Parathyroid adenoma (tissue), 2 donors: ENCODE measurements around the gene CAMK1D.

ENCODE experiments used
- H2AFZ ChIP-seq: fragments of 300-600 bp; sonication (generic); one replicate; pipeline ENCODE4 v1.7.0; 2017; ENCODE audit warnings: antibody characterized with exemption, mild to moderate bottlenecking
- H3K27ac ChIP-seq: fragments of 300-600 bp; sonication (generic); one replicate; pipeline ENCODE4 v1.7.0; 2017
- H3K27me3 ChIP-seq: fragments of 300-600 bp; sonication (generic); one replicate; pipeline ENCODE4 v1.7.0; 2017; ENCODE audit warnings: low read length; ENCODE audit not compliant: control insufficient read depth, insufficient read depth
- H3K36me3 ChIP-seq: fragments of 300-600 bp; sonication (generic); one replicate; pipeline ENCODE4 v1.7.0; 2017; ENCODE audit warnings: low read length; ENCODE audit not compliant: control insufficient read depth, insufficient read depth
- H3K4me1 ChIP-seq: fragments of 300-600 bp; sonication (generic); one replicate; pipeline ENCODE4 v1.7.0; 2017; ENCODE audit warnings: control low read depth
- H3K4me2 ChIP-seq: fragments of 300-600 bp; sonication (generic); one replicate; pipeline ENCODE4 v1.7.0; 2017; ENCODE audit warnings: low read length
- H3K4me3 ChIP-seq: fragments of 300-600 bp; sonication (generic); one replicate; pipeline ENCODE4 v1.7.0; 2017; ENCODE audit warnings: low read depth, low read length
- H3K79me2 ChIP-seq: fragments of 300-600 bp; sonication (generic); one replicate; pipeline ENCODE4 v1.7.0; 2017; ENCODE audit warnings: control low read depth
- H3K9ac ChIP-seq: fragments of 300-600 bp; sonication (generic); one replicate; pipeline ENCODE4 v1.7.0; 2017; ENCODE audit warnings: mild to moderate bottlenecking
- H3K9me3 ChIP-seq: fragments of 300-600 bp; sonication (generic); one replicate; pipeline ENCODE4 v1.7.0; 2017; ENCODE audit warnings: low read length; ENCODE audit not compliant: control insufficient read depth
- TF ChIP-seq, protein P1 (sequence below): fragments of 300-600 bp; sonication (generic); IDR thresholded peaks from one replicate; pipeline ENCODE4 v1.7.0; 2017; ENCODE audit warnings: antibody characterized with exemption, mild to moderate bottlenecking
- donor health status: primary hyperparathyroidism.

The CAMK1D gene

GRCh38 chr10:12819071-12819470, 469.7 kb downstream of the CAMK1D start:
- TF ChIP-seq, protein P1, sequence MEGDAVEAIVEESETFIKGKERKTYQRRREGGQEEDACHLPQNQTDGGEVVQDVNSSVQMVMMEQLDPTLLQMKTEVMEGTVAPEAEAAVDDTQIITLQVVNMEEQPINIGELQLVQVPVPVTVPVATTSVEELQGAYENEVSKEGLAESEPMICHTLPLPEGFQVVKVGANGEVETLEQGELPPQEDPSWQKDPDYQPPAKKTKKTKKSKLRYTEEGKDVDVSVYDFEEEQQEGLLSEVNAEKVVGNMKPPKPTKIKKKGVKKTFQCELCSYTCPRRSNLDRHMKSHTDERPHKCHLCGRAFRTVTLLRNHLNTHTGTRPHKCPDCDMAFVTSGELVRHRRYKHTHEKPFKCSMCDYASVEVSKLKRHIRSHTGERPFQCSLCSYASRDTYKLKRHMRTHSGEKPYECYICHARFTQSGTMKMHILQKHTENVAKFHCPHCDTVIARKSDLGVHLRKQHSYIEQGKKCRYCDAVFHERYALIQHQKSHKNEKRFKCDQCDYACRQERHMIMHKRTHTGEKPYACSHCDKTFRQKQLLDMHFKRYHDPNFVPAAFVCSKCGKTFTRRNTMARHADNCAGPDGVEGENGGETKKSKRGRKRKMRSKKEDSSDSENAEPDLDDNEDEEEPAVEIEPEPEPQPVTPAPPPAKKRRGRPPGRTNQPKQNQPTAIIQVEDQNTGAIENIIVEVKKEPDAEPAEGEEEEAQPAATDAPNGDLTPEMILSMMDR = no peak
- H3K27ac ChIP-seq = no peak overlapping the region
- H3K36me3 ChIP-seq = no peaks in the 10 kb centered on the region
- no peak overlapping the region for H3K4me3 ChIP-seq
- no peak overlapping the region for H3K9ac ChIP-seq
- H2AFZ ChIP-seq = no peak overlapping the region
- H3K27me3 ChIP-seq = no peaks in the 10 kb centered on the region
- no peaks in the 10 kb centered on the region for H3K9me3 ChIP-seq
- H3K4me2 ChIP-seq = no peak overlapping the region
- no peaks in the 10 kb centered on the region for H3K4me1 ChIP-seq
- no peaks in the 10 kb centered on the region for H3K79me2 ChIP-seq

GRCh38 chr10:12819656-12820055, 470.3 kb downstream of the CAMK1D start:
- Histone ChIP-seq H3K4me1 (no peaks in the 10 kb centered on the region), H3K4me2 (no peak overlapping the region), H3K9me3 (no peaks in the 10 kb centered on the region), H3K27me3 (no peaks in the 10 kb centered on the region), H2AFZ (no peak overlapping the region), H3K9ac (no peak overlapping the region), H3K4me3 (no peak overlapping the region), H3K27ac (no peak overlapping the region), H3K36me3 (no peaks in the 10 kb centered on the region), H3K79me2 (no peaks in the 10 kb centered on the region)
- TF ChIP-seq, protein P1 = no peak

DNA sequence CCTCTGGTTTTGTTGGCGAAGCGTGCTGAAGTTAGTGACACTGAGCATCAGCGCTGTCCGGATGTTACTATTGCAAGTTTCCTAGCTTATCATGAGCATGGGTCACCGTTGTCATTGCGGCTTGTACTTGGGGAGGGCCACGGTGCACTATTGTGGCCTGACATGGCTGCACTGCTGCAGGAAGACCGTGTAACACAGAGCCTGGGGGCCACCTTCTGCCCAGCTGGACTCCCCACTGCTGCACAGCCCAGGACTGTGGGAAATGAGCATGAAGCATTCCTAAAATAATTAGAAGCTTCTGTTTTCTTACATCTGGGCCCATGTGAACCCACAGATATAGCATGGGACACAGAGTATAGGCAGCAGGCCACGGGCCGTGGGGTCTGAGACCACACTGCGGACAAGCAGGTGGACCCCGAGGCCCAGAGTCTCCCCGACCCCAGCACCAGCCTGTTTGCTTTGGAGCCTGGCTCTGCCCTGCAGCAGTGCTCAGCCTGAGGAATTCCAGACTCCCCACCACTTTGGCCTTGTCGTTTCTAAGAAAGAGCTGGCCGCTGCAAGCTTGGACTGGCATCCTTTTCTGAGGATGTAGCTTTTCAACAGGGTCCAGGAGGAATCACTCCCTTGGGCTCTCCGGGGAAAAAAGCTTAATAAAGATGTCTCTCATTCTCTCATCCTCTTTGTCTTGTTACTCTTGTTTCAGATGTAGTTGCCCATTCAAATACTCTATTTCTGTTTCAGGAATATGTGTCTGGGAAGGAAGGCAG, 473.0 kb downstream of the CAMK1D start:
- Histone ChIP-seq H3K4me2 (no peak overlapping the region), H3K9me3 (no peaks in the 10 kb centered on the region), H3K79me2 (no peaks in the 10 kb centered on the region), H3K4me3 (no peak overlapping the region), H3K27me3 (no peaks in the 10 kb centered on the region), H2AFZ (no peak overlapping the region), H3K4me1 (no peaks in the 10 kb centered on the region), H3K36me3 (no peaks in the 10 kb centered on the region), H3K27ac (no peak overlapping the region), H3K9ac (no peak overlapping the region)
- TF ChIP-seq, protein P1 = no peak

DNA sequence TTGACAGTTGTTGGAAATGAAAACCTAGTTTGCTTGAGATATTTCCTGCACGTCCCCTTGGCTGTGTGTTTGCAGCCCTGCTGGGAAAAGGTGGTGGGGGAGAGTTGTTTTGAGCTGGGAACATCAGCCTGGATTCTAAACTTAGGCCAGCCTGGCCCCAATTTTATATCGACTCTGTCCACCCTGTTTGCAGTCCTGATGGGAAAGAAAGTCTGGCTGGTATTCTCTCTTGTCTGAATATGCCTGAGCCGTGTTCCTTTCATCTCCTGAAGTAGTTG, 473.5 kb downstream of the CAMK1D start:
- no peaks in the 10 kb centered on the region for H3K4me1 ChIP-seq
- no peaks in the 10 kb centered on the region for H3K27me3 ChIP-seq
- H3K36me3 ChIP-seq = no peaks in the 10 kb centered on the region
- no peak overlapping the region for H3K4me2 ChIP-seq
- TF ChIP-seq, protein P1 = no peak
- H3K9ac ChIP-seq = no peak overlapping the region
- H3K27ac ChIP-seq = no peak overlapping the region
- H2AFZ ChIP-seq = no peak overlapping the region
- H3K79me2 ChIP-seq = no peaks in the 10 kb centered on the region
- no peaks in the 10 kb centered on the region for H3K9me3 ChIP-seq
- H3K4me3 ChIP-seq = no peak overlapping the region

DNA sequence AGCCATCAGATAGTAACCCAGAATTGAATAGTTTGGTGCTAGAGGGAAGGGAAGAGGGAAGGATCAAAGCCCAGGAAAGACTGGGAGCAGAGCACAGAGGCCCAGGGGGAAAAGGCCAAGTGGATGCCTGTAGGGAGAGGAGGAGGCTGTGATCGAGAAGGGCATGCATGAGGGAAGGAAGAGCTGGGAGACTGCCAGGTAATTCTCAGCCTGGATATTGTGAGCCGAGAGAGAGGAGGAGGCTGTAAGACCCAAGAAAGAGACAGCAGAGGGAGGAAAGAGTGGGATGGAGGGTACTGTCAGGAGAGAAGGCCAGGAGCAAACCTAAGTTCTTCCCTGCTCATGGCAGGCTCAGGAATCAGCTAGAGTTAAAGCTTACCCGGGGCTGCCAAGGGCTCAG, 474.0 kb downstream of the CAMK1D start:
- Histone ChIP-seq H3K4me3 (no peak overlapping the region), H3K79me2 (no peaks in the 10 kb centered on the region), H3K27ac (no peak overlapping the region)

More for the DNA sequence above, 474.0 kb downstream of the CAMK1D start:
- H3K4me1 ChIP-seq = no peaks in the 10 kb centered on the region
- TF ChIP-seq, protein P1 = no peak
- H3K36me3 ChIP-seq = no peaks in the 10 kb centered on the region
- H3K9ac ChIP-seq = no peak overlapping the region
- no peak overlapping the region for H3K4me2 ChIP-seq
- no peak overlapping the region for H2AFZ ChIP-seq
- H3K9me3 ChIP-seq = no peaks in the 10 kb centered on the region
- no peaks in the 10 kb centered on the region for H3K27me3 ChIP-seq
